Measurements from ENCODE around the gene MDFIC. TPM values are rescaled to one million over a fixed set of nuclear protein-coding genes. Genes with fewer than 3 reads are reported as not detected.
A peak's percentile ranks its signal among the peaks of the same experiment; 100 is the strongest.
"Not testable (repeated sequence)": the region's sequence is repeated elsewhere in the genome, so short reads cannot be mapped to it uniquely, and the experiment has no call there.

Gene MDFIC
- total RNA-seq, result 10 to 100 TPM; 17.1 to 35.0 TPM

GRCh38 chr7:114922026-114922651 is at the start of gene MDFIC:
MDFIC (plus strand) TSS chr7:114922094; CDS start chr7:114923034, 940 bp downstream.
- no peak for TF ChIP-seq CTCF (IDR thresholded peaks at IDR 0.05)
- DNase-seq (ENCODE audit: low spot score), result peak; percentile 71
- no peaks in the 10 kb centered on the region for H3K27me3 ChIP-seq

DNA sequence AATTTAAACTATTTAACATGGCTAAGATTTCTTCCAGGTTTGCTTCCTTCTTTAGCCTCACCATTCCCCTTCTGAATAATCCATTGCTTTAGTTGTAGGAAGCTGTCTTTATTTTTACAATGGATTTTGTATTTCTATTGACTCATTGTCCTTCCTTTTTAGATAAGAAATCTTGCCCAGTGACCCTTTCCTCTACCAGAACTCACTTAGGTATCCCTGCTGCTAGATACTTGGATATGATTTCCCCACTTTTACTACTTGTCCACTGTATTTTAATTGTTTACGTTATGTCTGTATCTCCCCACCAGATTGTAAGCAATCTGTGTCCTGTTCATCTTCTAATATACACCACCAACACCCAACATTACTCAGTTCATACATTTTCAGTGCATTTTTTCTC is 47.7 kb upstream of the MDFIC start:
- H3K4me1 ChIP-seq, result no peaks in the 10 kb centered on the region
- no peak for TF ChIP-seq CTCF (IDR thresholded peaks at IDR 0.05)
- H3K4me3 ChIP-seq, result no peak overlapping the region
- H3K36me3 ChIP-seq, result no peaks in the 10 kb centered on the region
- H3K9me3 ChIP-seq, result peaks cover 0 to 7% of the 10 kb centered on the region in 2 donors
- no peaks in the 10 kb centered on the region for H3K27me3 ChIP-seq
- no peak overlapping the region for H3K27ac ChIP-seq
- DNase-seq (ENCODE audit: low spot score), result no peak

More at GRCh38 chr7:114922026-114922651, at the start of gene MDFIC:
- Histone ChIP-seq H3K4me3 (peak within 1 kb of the TSS; percentile 81 to 87), H3K9me3 (no peaks in the 10 kb centered on the region), H3K4me1 (peaks cover 0 to 21% of the 10 kb centered on the region in 2 donors), H3K36me3 (no peaks in the 10 kb centered on the region), H3K27ac (peak within 1 kb of the TSS; percentile 88 to 94)

- H3K27me3 ChIP-seq, result no peaks in the 10 kb centered on the region
- no peaks in the 10 kb centered on the region for H3K36me3 ChIP-seq
- no peak for DNase-seq (ENCODE audit: low spot score)
Measured at GRCh38 chr7:114875186-114875585, 46.7 kb upstream of the MDFIC start.

GRCh38 chr7:114879554-114879953 is 42.3 kb upstream of the MDFIC start:
- no peaks in the 10 kb centered on the region for H3K4me1 ChIP-seq
- H3K27ac ChIP-seq, result no peak overlapping the region
- no peak for DNase-seq (ENCODE audit: low spot score)
- peaks cover 0 to 20% of the 10 kb centered on the region in 2 donors for H3K9me3 ChIP-seq
- no peak overlapping the region for H3K4me3 ChIP-seq
- no peaks in the 10 kb centered on the region for H3K36me3 ChIP-seq
- no peak for TF ChIP-seq CTCF (IDR thresholded peaks at IDR 0.05)
- no peaks in the 10 kb centered on the region for H3K27me3 ChIP-seq

More at GRCh38 chr7:114875186-114875585, 46.7 kb upstream of the MDFIC start:
- Histone ChIP-seq H3K4me3 (no peak overlapping the region), H3K9me3 (peaks cover 0 to 14% of the 10 kb centered on the region in 2 donors), H3K4me1 (no peaks in the 10 kb centered on the region), H3K27ac (no peak overlapping the region)
- TF ChIP-seq CTCF (IDR thresholded peaks at IDR 0.05), result no peak

DNA sequence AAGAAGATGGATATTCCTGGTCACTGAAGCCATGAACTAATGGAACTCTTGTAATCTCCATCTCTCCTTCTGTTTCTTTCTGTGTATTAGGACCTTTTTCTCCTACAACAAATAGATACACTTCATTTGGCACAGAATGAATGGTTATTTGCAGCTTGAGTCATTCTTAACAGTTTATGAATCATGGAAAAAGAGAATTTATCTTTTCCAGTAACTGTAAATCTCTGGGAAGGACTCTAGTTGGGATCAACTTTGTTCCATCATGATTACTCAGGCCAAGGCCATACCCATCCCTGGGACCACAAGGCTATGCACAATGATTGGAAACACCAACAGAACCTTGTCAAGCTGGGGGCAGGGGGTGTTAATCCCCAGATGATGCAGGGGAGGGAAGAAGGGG is 36.1 kb upstream of the MDFIC start:
- Histone ChIP-seq H3K9me3 (no peaks in the 10 kb centered on the region), H3K27me3 (no peaks in the 10 kb centered on the region), H3K36me3 (no peaks in the 10 kb centered on the region), H3K4me1 (no peaks in the 10 kb centered on the region), H3K27ac (no peak overlapping the region), H3K4me3 (no peak overlapping the region)
- TF ChIP-seq CTCF (IDR thresholded peaks at IDR 0.05), result no peak
- DNase-seq (ENCODE audit: low spot score), result no peak

DNA sequence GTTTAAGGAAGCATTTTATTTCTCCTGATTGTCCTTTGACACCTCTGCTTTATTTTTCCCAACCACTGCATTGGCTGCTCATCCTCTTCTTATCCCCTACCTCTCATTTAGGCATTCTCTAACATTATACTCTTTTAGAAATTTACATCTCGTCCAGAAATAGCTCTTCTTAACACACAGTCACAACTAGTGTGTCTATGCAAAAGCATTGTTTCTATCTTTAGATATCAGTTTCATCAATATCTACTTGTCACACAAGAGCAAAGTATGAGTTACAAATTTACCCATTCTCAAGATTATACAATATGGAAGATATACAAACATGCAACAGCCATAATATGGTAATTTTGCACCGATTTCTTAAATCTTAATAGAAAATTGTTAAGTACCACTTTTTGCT is 35.7 kb upstream of the MDFIC start:
- TF ChIP-seq CTCF (IDR thresholded peaks at IDR 0.05), result no peak
- no peak overlapping the region for H3K4me3 ChIP-seq
- DNase-seq (ENCODE audit: low spot score), result no peak
- H3K4me1 ChIP-seq, result no peaks in the 10 kb centered on the region
- no peaks in the 10 kb centered on the region for H3K27me3 ChIP-seq
- no peaks in the 10 kb centered on the region for H3K9me3 ChIP-seq
- H3K27ac ChIP-seq, result no peak overlapping the region
- no peaks in the 10 kb centered on the region for H3K36me3 ChIP-seq

DNA sequence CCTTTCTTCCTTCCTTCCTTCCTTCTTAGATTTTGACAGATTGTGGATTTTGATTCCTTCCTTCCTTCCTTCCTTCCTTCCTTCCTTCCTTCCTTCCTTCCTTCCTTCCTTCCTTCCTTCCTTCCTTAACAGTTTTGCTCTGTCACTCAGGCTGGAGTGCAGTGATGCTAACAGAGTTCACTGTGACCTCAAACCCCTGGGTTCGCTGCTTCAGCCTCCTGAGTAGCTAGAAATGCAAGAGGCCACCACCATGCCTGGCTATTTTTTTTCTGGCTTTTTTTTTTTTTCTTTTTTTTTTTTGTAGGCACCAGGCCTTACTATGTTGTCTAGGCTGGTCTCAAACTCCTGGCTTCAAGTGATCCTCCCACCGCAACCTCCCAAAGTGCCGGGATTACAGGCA is 32.8 kb upstream of the MDFIC start:
- H3K4me1 ChIP-seq; H3K36me3 ChIP-seq; H3K4me3 ChIP-seq; DNase-seq (ENCODE audit: low spot score); H3K27me3 ChIP-seq; H3K9me3 ChIP-seq; H3K27ac ChIP-seq: not testable (repeated sequence)

Measured in right atrium auricular region (tissue), 2 donors.